ENCODE measurements around the gene RPL7A. TPM values are rescaled to one million over a fixed set of nuclear protein-coding genes. Genes with fewer than 3 reads are reported as not detected.
"Not testable (repeated sequence)": the region's sequence is repeated elsewhere in the genome, so short reads cannot be mapped to it uniquely, and the experiment has no call there.

Gene RPL7A
- total RNA-seq, 1 experiment from 2014 or later: 1,156 TPM

- H3K4me3 ChIP-seq (ENCODE audit: low read length): no peak overlapping the region
- intact Hi-C loops (cut with micrococcal nuclease): no loop called here
- no peak for TF ChIP-seq EZH2phosphoT487 (IDR thresholded peaks at IDR 0.05; ENCODE audit: borderline replicate concordance, low read length)
- TF ChIP-seq, protein P1, sequence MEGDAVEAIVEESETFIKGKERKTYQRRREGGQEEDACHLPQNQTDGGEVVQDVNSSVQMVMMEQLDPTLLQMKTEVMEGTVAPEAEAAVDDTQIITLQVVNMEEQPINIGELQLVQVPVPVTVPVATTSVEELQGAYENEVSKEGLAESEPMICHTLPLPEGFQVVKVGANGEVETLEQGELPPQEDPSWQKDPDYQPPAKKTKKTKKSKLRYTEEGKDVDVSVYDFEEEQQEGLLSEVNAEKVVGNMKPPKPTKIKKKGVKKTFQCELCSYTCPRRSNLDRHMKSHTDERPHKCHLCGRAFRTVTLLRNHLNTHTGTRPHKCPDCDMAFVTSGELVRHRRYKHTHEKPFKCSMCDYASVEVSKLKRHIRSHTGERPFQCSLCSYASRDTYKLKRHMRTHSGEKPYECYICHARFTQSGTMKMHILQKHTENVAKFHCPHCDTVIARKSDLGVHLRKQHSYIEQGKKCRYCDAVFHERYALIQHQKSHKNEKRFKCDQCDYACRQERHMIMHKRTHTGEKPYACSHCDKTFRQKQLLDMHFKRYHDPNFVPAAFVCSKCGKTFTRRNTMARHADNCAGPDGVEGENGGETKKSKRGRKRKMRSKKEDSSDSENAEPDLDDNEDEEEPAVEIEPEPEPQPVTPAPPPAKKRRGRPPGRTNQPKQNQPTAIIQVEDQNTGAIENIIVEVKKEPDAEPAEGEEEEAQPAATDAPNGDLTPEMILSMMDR (conservative IDR thresholded peaks at IDR 0.05; ENCODE audit: low read depth, low read length): no peak
- TF ChIP-seq EZH2 (IDR thresholded peaks at IDR 0.05; ENCODE audit: low read length, unreplicated experiment): no peak
- DNase-seq (no peak), ATAC-seq (no peak)
- H3K79me2 ChIP-seq (ENCODE audit: low read length): no peaks in the 10 kb centered on the region
- no peak overlapping the region for H3K4me2 ChIP-seq (ENCODE audit: low read length)
- POLR2A ChIA-PET (ENCODE audit: unreplicated experiment): no interaction called here
- no peaks in the 10 kb centered on the region for H3K9me3 ChIP-seq (ENCODE audit: low read length)
- no peaks in the 10 kb centered on the region for H3F3A ChIP-seq (ENCODE audit: low read length, unreplicated experiment)
- no peaks in the 10 kb centered on the region for H4K20me1 ChIP-seq (ENCODE audit: low read length)
- no peaks in the 10 kb centered on the region for H3K27me3 ChIP-seq (ENCODE audit: low read length)
- no peak overlapping the region for H3K27ac ChIP-seq (ENCODE audit: low read length)
- H3K4me1 ChIP-seq (ENCODE audit: insufficient read depth, low read length): no peaks in the 10 kb centered on the region
- CTCF ChIA-PET: no interaction called here
- no peak overlapping the region for H2AFZ ChIP-seq (ENCODE audit: low read length)
- BruUV-seq (replicated peaks): no TSS peak
- H3K9ac ChIP-seq (ENCODE audit: low read length): no peak overlapping the region
- H3K9me2 ChIP-seq (replicated peaks; ENCODE audit: low read length): no peaks in the 10 kb centered on the region
- H3K36me3 ChIP-seq (ENCODE audit: low read depth, low read length): no peaks in the 10 kb centered on the region
Measured at GRCh38 chr9:133389562-133389961, 41.5 kb downstream of the RPL7A start.

- intact Hi-C loops (cut with micrococcal nuclease): no loop called here
- no peaks in the 10 kb centered on the region for H3K79me2 ChIP-seq (ENCODE audit: low read length)
- H3K4me2 ChIP-seq (ENCODE audit: low read length): no peak overlapping the region
- DNase-seq (no peak), ATAC-seq (no peak)
- no peaks in the 10 kb centered on the region for H4K20me1 ChIP-seq (ENCODE audit: low read length)
- no peaks in the 10 kb centered on the region for H3F3A ChIP-seq (ENCODE audit: low read length, unreplicated experiment)
- H3K4me3 ChIP-seq (ENCODE audit: low read length): no peak overlapping the region
- no peaks in the 10 kb centered on the region for H3K27me3 ChIP-seq (ENCODE audit: low read length)
- H3K4me1 ChIP-seq (ENCODE audit: insufficient read depth, low read length): no peaks in the 10 kb centered on the region
- POLR2A ChIA-PET (ENCODE audit: unreplicated experiment): no interaction called here
- no peaks in the 10 kb centered on the region for H3K36me3 ChIP-seq (ENCODE audit: low read depth, low read length)
- H3K9ac ChIP-seq (ENCODE audit: low read length): no peak overlapping the region
- TF ChIP-seq, protein P1 (conservative IDR thresholded peaks at IDR 0.05; ENCODE audit: low read depth, low read length): no peak
- TF ChIP-seq EZH2 (IDR thresholded peaks at IDR 0.05; ENCODE audit: low read length, unreplicated experiment) (no peak), EZH2phosphoT487 (IDR thresholded peaks at IDR 0.05; ENCODE audit: borderline replicate concordance, low read length) (no peak)
- H2AFZ ChIP-seq (ENCODE audit: low read length): no peak overlapping the region
- H3K27ac ChIP-seq (ENCODE audit: low read length): no peak overlapping the region
- no peaks in the 10 kb centered on the region for H3K9me2 ChIP-seq (replicated peaks; ENCODE audit: low read length)
- CTCF ChIA-PET: no interaction called here
- H3K9me3 ChIP-seq (ENCODE audit: low read length): no peaks in the 10 kb centered on the region
- BruUV-seq (replicated peaks): no TSS peak
Measured at GRCh38 chr9:133390713-133391112, 42.7 kb downstream of the RPL7A start.

- H4K20me1 ChIP-seq (ENCODE audit: low read length); DNase-seq; POLR2A ChIA-PET (ENCODE audit: unreplicated experiment); H3K9me3 ChIP-seq (ENCODE audit: low read length); H3K27ac ChIP-seq (ENCODE audit: low read length); H3K36me3 ChIP-seq (ENCODE audit: low read depth, low read length); H3F3A ChIP-seq (ENCODE audit: low read length, unreplicated experiment); H3K79me2 ChIP-seq (ENCODE audit: low read length); CTCF ChIA-PET; ATAC-seq; H3K4me2 ChIP-seq (ENCODE audit: low read length); H3K4me1 ChIP-seq (ENCODE audit: insufficient read depth, low read length); H3K9ac ChIP-seq (ENCODE audit: low read length); intact Hi-C loops (cut with micrococcal nuclease); H3K9me2 ChIP-seq (replicated peaks; ENCODE audit: low read length); H3K4me3 ChIP-seq (ENCODE audit: low read length); H3K27me3 ChIP-seq (ENCODE audit: low read length); H2AFZ ChIP-seq (ENCODE audit: low read length); BruUV-seq (replicated peaks): not testable (repeated sequence)
Measured at GRCh38 chr9:133391449-133391848, 43.4 kb downstream of the RPL7A start.

GRCh38 chr9:133392308-133392707 is 44.3 kb downstream of the RPL7A start:
- BruUV-seq (replicated peaks); POLR2A ChIA-PET (ENCODE audit: unreplicated experiment); H2AFZ ChIP-seq (ENCODE audit: low read length): not testable (repeated sequence)

More at GRCh38 chr9:133392308-133392707, 44.3 kb downstream of the RPL7A start:
- H3K27ac ChIP-seq (ENCODE audit: low read length); intact Hi-C loops (cut with micrococcal nuclease); CTCF ChIA-PET; H3K36me3 ChIP-seq (ENCODE audit: low read depth, low read length); H3K9me2 ChIP-seq (replicated peaks; ENCODE audit: low read length); H3K4me2 ChIP-seq (ENCODE audit: low read length); H3K27me3 ChIP-seq (ENCODE audit: low read length); H3K9ac ChIP-seq (ENCODE audit: low read length); H4K20me1 ChIP-seq (ENCODE audit: low read length); ATAC-seq; DNase-seq; H3K9me3 ChIP-seq (ENCODE audit: low read length); H3K4me1 ChIP-seq (ENCODE audit: insufficient read depth, low read length); H3F3A ChIP-seq (ENCODE audit: low read length, unreplicated experiment); H3K79me2 ChIP-seq (ENCODE audit: low read length); H3K4me3 ChIP-seq (ENCODE audit: low read length): not testable (repeated sequence)
